ENCODE results near the gene EP300.

Gene EP300

DNA sequence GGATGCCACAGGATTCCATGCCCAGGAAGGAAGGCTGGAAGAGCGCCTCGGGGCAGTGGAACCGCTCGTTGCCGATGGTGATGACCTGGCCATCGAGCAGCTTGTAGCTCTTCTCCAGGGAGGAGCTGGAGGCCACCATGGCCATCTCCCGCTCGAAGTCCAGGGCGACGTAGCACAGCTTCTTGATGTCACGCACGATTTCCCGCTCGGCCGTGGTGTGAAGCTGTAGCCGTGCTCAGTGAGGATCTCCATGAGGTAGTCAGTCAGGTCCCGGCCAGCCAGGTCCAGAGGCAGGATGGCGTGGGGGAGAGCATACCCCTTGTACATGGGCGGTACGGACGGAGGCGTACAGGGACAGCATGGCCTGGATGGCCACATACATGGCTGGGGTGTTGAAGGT is 17.9 kb upstream of the EP300 start:
- TF ChIP-seq, protein P1, sequence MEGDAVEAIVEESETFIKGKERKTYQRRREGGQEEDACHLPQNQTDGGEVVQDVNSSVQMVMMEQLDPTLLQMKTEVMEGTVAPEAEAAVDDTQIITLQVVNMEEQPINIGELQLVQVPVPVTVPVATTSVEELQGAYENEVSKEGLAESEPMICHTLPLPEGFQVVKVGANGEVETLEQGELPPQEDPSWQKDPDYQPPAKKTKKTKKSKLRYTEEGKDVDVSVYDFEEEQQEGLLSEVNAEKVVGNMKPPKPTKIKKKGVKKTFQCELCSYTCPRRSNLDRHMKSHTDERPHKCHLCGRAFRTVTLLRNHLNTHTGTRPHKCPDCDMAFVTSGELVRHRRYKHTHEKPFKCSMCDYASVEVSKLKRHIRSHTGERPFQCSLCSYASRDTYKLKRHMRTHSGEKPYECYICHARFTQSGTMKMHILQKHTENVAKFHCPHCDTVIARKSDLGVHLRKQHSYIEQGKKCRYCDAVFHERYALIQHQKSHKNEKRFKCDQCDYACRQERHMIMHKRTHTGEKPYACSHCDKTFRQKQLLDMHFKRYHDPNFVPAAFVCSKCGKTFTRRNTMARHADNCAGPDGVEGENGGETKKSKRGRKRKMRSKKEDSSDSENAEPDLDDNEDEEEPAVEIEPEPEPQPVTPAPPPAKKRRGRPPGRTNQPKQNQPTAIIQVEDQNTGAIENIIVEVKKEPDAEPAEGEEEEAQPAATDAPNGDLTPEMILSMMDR (IDR thresholded peaks at IDR 0.05; ENCODE audit: insufficient read depth, missing control alignments) = no peak
- DNase-seq (ENCODE audit: insufficient read length, low spot score) = no peak
- FAIRE-seq = no peak

DNA sequence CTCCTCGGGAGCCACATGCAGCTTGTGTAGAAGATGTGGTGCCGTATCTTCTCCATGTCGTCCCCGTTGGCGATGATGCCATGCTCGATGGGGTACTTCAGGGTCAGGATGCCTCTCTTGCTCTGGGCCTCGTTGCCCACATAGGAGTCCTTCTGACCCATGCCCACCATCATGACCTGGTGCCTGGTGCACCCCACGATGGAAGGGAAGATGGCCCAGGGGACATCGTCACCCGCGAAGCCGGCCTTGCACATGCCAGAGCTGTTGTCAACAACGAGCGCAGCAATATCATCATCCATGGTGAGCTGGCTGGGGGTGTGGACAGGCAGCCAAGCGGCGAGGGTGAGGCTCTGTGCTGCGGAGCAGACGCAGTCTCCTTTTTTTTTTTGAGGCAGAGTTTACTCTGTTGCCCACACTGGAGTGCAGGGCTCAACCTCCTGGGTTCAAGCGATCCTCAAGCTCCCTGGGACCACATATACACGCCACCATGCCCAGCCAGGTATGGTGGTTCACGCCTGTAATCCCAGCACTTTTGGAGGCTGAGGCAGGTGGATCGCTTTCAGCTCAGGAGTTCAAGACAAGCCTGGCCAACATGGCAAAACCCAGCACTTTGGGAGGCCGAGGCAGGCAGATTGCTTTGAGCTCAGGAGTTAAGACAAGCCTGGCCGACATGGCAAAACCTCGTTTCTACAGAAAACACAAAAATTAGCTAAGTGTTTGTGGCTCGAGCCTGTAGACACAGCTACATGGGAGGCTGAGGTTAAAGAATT is 17.3 kb upstream of the EP300 start:
- FAIRE-seq = no peak
- TF ChIP-seq, protein P1 (IDR thresholded peaks at IDR 0.05; ENCODE audit: insufficient read depth, missing control alignments) = no peak
- DNase-seq (ENCODE audit: insufficient read length, low spot score) = no peak

DNA sequence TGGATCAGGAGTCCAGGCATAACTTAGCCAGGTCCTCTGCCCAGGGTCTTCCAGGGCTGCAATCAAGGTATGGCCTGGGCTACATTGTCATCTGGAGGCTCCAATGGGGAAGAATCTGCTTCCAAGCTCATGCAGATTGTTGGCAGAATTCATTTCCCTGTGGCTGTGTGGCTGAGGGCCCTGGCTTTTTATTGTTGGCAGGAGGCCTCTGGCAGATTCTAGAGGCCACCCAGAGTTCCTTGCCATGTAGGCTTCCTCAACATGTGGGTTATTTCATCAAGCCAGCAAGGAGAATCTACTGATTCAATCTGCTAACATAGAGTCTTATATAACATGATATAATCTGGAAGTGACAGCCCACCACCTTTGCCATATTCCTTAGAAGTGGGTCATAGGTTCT is 16.4 kb upstream of the EP300 start:
- no peak for DNase-seq (ENCODE audit: insufficient read length, low spot score)
- TF ChIP-seq, protein P1 (IDR thresholded peaks at IDR 0.05; ENCODE audit: insufficient read depth, missing control alignments) = no peak
- no peak for FAIRE-seq

DNA sequence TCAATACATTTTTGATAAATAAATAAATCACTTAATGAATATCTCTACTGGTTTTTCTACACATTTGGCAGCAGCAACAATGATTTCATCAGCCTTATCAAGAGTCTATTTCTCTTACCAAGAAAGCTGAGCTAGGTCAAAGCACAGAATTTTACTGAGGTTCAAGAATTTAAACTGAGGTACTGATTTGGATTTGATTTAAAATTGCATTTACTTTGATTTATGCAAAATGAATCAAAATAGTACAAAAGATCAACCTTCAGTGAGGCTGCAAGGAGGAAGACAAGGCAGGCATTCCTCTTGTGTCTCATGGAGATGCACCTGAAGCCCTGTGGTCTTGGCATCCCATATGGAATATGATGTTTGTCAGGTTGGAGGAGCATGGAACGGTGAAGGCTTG is 15.5 kb upstream of the EP300 start:
- FAIRE-seq = no peak
- DNase-seq (ENCODE audit: insufficient read length, low spot score) = no peak
- TF ChIP-seq, protein P1 (IDR thresholded peaks at IDR 0.05; ENCODE audit: insufficient read depth, missing control alignments) = no peak

DNA sequence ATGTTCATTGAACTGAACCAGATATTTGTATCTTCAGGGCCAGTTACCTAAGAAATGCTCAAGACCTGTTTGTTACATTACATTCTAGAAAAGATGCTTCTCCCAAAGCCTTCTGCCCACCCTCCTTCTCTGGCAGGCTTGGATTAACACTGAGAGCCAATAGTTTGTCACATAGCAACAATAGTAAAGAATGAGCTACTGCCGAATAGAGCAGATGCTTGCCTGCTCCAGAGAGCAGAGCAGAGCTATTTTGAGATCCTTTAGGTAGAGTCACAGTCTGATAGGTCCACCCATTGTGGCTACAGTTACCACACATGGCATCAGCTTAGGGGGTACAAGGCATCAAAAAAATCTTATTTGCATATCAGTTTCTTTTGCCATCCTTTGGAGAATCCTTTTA is 13.5 kb upstream of the EP300 start:
- TF ChIP-seq, protein P1 (IDR thresholded peaks at IDR 0.05; ENCODE audit: insufficient read depth, missing control alignments) = no peak
- FAIRE-seq = no peak
- no peak for DNase-seq (ENCODE audit: insufficient read length, low spot score)

DNA sequence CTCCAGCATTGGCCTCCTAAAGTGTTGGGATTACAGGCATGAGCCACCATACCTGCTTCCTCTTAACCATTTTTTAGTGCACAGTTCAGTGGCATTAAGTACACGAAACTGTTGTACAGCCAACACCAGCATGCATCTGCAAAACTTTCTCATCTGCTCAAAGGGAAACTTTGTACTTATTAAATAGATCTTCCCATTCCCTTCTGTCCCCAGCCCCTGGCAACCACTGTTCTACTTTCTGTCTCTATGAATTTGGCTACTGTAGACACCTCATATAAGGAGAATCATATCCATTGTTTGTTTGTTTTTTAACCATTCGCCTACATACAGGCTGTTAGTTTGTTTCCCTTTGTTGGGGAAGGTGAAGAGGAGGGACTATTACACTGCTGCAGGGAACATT is 6.5 kb upstream of the EP300 start:
- FAIRE-seq (no peak), DNase-seq (ENCODE audit: insufficient read length, low spot score) (no peak)
- TF ChIP-seq, protein P1 (IDR thresholded peaks at IDR 0.05; ENCODE audit: insufficient read depth, missing control alignments) = no peak

All from D721Med (cell line).